ENCODE results near the gene PRKACA.

DNA sequence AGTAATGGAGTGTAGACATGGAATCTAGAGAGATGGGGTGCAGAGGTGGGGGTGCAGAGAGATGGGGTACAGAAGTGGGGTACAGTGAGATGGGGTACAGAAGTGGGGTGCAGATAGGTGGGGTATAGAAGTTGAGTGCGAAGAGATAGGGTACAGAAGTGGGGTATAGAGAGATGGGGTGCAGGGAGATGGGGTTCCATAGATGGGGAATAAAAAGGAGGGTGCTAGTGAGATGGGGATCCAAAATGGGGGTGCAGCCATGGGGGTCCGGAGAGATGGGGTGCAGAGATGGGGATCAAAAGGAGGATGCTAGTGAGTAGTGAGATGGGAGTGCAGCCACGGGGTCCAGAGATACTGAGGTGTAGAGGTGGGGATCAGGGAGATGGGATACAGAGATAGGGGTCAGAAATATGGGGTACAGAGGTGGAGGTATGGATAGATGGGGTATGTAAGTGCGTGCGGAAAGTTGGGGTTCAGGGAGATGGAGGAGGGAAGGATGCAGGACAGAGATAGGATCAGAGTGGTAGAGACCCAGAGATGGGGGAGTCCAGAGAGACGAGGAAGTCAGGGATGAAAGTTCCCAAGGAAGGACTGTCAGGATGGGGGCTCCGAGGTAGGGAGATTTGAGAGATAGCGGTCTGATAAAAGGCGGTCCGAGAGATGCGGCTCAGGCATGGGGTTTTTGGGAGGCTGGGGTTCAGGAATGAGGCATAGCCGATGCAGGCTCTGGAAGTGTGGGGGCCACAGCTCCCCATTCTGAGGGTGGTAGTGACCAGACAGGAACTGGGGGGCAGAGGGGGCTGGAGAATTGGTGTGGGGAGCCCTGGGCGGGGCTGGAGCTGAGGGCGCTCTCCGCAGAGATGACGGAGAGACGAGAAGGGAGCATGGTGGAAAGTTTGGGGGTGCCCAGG is 59.1 kb downstream of the PRKACA start:
- TF ChIP-seq POLR2AphosphoS5 (IDR thresholded peaks at IDR 0.05; ENCODE audit: low read depth, low read length): no peak
- TF ChIP-seq POLR2A (IDR thresholded peaks at IDR 0.05; ENCODE audit: low read depth, low read length): no peak
- no peak for TF ChIP-seq TAF1 (IDR thresholded peaks at IDR 0.05; ENCODE audit: borderline replicate concordance, low read depth, low read length)
